DMS 273 (cell line): ENCODE data around the gene CD109.
"Not testable (repeated sequence)": the region's sequence is repeated elsewhere in the genome, so short reads cannot be mapped to it uniquely, and the experiment has no call there.

ENCODE experiments used
- DNase-seq: peaks from one replicate; lab custom pipeline; 2025; ENCODE audit not compliant: unreplicated experiment; lab: John Stamatoyannopoulos, UW

The CD109 gene

DNA sequence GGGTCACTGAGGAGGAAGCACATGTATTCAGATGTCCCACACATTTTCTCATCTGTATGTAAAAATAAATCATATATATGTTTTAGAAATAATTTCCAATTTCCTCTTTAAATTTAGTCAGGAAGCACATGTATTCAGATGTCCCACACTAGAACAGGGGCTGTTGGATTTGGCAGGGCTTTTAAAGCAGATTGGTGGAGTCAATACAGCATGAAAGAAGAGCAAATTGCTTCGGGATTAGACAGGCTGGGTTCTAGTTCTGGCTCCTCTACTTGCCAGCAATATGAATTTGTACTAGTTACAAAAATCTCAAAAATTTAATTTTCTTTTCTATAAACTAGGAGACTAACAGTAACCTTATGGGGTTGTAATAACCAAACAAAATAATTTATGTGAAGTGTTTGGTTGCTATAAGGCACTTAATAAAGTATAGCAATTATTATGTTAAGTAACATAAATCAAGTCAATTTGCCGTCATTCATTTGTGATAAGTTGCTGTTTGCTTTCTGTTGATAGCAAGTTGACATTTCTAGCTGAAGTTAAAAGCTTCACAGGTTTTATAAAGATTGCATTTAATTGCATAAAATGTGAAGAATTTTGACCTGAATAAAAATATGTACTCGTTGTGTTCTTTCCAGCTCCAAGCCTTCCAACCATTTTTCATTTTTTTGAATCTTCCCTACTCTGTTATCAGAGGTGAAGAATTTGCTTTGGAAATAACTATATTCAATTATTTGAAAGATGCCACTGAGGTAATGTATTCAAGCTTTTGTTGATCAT is 88.9 kb downstream of the CD109 start:
- no peak for DNase-seq

DNA sequence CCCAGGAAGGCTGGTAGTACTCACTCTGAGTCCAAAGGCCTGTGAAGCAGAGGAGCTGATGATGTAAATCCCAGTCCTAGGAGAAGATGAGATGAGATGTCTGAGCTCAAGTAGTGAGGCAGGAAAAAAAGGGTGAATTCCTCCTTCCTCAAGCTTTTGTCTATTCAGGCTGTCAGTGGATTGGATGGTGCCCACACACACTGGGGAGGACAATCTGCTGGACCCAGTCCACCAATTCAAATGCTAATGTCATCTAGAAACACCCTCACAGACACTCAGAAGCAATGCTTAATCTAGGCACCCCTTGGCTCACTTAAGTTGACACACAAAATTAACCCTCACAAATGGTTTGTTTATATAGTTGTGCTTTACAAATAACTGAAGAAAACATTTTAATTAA is 94.6 kb downstream of the CD109 start:
- DNase-seq, result no peak

DNA sequence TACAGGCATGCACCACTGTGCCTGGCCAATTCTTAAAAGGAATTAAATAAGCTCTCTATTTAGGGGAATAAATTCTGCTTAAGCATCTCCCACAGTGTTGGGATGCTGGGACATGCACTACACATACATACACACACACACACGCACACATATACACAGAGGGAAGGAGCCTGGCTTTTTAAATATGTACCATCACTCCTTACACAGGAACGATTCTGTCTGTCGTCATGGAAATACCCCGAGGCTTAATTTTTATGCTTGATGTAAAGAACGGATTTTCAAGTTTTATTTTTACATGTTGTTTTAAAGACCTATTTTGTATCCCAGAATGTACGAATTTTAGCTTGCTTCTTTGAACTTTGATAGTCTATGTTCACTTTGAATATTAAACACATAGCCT is 95.3 kb downstream of the CD109 start:
- no peak for DNase-seq

DNA sequence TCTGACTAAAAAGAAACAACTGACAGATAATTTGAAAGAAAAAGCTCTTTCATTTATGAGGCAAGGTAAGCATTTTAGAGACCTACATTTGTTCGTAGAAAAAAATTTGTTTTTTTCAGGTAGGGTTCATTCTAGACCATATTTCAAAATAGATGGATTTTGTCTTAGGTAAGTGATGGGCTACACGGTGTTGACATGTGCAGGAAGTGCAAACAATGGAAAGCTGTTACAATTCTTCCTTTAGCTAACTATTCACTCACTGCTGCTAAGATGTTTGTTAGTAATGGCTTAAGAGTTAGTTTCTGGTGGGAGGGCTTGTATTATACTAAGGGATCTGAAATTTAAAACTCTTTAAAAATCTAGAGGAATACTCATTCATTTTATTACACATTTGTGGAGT is 96.7 kb downstream of the CD109 start:
- no peak for DNase-seq

DNA sequence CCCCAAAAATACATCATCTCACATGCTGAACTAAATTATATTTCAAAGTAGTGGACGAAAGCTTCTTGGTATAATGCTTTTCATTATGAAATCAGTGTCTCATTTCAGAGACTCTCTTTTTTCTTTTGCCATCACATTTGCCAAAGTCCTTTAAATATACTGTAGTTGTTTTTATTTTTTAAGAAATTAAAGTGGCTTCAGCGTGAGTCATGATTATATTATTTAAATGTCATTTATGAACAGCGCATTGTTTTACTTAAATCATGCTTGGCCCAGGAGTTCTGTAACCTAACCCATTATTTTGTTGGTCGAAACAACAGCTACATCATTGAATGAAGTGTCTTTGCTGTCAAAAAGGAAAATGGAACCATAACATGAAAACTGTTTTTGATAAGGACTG is 100.9 kb downstream of the CD109 start:
- no peak for DNase-seq

DNA sequence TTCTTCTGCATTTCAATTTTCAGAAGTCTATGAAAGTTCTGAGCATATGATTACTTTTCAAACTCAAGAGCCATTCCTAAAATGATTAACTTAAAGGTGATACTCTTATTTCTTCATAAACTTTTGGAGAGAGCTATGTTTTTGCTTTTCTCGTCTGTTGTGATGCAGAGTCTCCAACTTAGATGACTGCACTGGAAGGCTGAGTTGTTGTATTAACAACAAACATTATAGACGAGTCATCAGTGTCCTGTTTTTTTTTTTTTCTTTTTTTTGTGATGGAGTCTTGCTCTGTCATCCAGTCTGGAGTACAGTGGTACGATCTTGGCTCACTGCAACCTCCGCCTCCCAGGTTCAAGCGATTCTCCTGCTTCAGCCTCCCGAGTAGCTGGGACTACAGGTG is 101.9 kb downstream of the CD109 start:
- DNase-seq, result no peak

DNA sequence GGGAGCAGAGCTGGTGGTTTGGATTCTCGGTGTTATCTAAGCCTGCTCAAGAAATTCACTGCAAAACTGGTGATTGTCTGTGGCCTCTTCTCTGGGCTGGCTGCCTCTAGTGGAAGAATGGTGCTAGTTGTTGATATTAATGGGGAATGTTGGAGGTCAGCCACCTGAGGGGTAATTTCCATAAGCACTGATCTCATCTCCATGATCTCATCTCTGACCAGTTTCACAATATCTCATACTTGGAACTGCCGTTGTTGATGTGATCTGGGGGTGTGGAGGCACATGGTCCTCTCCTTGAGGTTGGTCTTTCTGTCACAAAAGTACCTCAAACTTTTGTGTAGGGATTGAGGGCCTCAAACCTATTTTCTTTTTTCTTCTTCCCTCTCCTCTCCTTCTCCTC is 102.6 kb downstream of the CD109 start:
- peak; percentile 88 for DNase-seq

DNA sequence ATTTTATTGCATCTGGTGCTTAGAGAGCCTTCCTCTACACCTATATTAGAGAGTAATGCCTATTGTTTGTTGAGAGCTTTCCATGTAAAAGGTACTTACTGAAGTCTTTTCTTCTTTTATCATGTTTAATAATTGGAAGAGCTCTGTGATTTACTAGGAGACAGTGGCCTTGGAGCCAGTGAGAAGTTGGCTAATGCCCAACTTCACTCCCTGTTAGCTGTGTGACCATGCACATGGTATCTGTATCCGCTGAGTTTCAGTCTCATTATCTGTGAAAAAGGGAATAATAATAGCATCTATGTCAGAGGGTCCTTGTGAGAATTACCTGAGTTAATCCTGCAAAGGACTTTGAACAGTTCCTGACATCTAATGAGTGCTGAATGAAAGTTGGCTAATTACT is 105.0 kb downstream of the CD109 start:
- peak; percentile 16 for DNase-seq

DNA sequence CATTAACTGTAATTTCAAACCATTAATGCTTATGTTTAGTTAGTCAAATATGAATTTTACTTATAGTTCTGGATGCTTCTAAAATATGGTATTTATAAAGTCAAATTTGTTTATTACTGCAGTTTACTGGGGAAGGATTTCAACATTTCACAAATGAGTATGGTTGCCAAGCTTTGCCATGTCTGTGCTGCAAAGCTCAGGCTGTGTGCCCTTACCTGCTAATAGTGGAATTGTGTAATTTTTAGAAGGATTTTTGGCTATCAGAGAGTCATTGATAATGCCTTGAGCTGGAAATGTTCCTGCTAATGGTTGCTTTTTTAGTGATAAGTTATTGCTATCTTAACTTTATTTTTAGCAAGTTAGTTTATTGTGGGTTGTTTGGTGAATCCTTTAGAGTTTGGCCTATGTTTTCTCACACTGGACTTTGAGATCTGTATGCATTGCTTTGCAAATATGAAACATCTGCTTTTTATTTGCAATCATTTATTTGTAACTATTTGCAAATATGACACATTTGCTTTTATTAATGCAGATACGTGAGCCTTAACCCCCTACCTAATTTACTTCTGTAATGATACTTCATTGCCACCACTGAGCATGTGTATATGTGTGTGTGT is 105.8 kb downstream of the CD109 start:
- no peak for DNase-seq

DNA sequence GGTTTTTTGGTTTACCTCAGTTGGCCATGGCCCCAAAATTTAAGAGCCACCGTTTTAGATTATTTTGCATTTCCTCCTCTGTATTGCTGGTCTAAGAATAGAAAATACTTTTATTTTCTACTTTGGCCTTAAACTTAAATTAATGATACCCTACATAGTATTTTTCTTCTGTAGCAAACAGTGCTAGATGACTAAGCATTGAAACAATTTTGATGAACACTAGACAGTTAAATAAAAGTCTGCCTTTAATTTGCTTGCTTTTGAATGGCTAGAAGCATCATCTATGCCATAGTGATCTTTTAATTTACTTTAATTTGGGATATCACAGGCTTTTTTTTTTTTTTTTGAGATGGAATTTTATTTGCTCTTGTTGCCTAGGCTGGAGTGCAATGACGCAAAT is 106.4 kb downstream of the CD109 start:
- no peak for DNase-seq

DNA sequence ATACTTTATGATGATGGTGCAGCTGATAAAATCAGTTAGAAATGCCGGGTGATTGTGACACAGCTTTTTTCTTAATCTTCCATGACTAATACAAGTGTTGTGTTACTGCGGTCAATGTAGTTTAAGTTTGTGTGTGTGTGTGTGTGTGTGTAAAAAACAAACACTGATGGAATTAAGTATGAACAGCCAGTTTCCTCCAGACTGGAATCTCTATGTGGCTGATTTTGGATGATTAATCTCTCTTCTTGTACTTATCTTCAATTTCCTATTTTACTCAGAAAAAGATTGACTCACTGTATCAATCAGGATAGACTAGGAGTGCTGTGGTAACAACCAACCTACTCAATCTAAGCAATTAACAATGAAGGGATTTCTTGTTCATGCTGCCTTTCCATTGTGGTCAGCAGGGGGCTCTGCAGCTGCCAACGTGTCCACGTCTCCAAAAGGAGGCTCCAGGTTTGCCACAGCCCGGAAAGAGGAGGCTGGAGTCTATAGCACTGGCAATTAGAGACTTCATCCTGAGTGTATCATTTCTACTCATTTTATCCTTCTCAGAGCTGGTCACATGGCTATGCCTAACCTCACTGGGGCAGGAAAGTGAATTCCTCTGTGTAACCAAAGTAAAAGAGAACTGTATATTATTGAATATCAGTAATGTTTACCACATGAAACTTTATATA is 107.7 kb downstream of the CD109 start:
- DNase-seq, result peak; percentile 78

DNA sequence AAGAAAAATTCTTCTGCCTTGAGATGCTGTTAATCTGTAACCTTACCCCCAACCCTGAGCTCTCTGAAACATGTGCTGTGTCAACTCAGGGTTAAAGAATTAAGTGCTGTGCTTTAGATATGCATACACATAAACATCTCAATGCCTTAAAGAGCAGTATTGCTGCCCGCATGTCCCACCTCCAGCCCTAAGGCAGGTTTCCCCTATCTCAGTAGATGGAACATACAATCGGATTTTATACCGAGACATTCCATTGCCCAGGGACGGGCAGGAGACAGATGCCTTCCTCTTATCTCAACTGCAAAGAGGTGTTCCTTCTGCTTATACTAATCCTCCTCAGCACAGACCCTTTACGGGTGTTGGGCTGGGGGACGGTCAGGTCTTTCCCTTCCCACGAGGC is 109.2 kb downstream of the CD109 start:
- DNase-seq, result not testable (repeated sequence)

DNA sequence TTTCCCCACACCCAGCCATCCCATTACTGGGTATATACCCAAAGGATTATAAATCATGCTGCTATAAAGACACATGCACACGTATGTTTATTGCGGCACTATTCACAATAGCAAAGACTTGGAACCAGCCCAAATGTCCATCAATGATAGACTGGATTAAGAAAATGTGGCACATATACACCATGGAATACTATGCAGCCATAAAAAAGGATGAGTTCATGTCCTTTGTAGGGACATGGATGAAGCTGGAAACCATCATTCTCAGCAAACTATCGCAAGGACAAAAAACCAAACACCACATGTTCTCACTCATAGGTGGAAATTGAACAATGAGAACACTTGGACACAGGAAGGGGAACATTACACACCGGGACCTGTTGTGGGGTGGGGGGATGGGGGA is 110.0 kb downstream of the CD109 start:
- DNase-seq, result not testable (repeated sequence)

DNA sequence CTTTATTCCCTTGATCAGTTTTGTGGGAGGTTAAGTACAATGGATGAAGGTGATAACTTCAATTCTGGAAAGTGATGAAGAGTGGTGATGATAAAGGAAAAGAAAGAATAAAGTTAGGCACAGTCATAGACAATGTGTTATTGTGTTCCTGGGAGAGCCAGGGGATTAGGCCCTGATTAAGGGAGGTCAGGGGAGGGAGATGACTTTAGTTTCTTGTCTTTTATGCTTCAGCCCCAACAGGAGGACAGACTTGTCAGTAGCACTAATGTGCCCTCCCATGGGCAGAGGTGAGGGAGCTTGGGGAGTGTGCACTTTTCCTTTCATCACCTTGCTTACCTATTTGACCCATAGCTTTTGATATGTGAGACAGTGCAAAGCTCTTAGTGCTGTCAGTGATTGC is 115.7 kb downstream of the CD109 start:
- no peak for DNase-seq

DNA sequence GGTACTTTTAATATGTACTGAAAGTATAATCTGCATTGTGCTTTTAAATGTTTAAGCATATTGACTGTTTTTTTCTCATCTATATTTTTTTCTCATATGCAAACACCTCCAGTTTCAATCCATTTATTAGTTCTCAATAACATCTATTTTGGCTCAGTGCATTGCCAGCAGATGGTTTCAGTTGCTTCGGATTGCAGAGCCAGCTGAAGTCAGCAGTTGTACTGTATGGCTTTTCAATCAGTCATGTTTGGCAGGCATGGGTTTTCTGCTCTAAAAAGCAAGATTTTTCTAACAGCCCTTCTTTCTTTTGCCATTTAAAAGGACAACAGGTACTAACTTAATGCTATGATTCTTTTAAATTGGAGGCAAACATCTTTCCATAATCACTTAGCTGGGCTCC is 121.2 kb downstream of the CD109 start:
- peak; percentile 32 for DNase-seq

DNA sequence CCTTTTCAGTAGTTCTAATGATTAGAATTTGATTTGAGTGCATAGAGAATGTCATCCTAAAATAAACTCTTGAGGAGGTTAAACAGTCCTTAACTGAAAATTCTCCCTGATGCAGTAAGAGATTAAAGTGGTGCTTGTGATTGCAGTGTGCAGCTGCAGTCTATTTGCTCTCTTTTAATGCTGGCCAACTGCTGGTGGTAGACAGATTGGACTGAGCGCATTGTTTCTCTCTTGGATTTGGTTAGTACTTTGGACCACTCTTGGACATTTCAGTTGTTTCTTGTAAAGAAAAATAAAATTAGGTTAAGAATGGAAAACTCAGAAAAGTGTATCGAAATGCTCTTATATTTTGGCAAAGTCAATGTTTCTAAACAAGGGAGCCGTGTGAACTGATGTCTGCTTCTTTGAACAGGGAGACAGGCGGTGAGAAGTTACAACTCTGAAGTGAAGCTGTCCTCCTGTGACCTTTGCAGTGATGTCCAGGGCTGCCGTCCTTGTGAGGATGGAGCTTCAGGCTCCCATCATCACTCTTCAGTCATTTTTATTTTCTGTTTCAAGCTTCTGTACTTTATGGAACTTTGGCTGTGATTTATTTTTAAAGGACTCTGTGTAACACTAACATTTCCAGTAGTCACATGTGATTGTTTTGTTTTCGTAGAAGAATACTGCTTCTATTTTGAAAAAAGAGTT is 127.2 kb downstream of the CD109 start:
- DNase-seq, result peak; percentile 54

DNA sequence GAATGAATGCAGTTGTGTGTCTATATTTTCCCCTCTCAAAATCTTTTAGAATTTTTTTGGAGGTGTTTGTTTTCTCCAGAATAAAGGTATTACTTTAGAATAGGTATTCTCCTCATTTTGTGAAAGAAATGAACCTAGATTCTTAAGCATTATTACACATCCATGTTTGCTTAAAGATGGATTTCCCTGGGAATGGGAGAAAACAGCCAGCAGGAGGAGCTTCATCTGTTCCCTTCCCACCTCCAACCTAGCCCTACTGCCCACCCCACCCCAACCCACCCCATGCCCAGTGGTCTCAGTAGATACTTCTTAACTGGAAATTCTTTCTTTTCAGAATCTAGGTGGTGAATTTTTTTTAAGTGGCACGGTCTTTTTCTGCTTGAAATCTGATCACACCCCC is 127.8 kb downstream of the CD109 start:
- no peak for DNase-seq

DNA sequence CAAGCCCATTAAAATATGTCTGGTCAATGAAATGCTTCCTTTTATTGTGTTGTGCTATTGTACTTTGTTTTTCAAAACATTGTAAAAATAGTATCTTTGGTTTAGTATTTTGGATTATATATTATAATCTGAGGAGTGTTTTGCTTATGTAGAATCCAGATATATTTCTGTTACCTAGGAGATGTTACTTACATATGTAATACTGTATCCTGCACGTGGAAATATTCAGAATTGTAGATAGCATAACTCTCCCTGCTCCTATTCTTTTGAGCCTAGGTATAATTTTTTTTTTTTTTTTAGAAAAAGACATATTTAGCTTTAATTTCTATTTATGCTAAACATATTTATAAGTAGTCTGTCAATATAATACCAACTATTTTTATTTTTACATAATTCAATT is 130.6 kb downstream of the CD109 start:
- DNase-seq, result no peak

DNA sequence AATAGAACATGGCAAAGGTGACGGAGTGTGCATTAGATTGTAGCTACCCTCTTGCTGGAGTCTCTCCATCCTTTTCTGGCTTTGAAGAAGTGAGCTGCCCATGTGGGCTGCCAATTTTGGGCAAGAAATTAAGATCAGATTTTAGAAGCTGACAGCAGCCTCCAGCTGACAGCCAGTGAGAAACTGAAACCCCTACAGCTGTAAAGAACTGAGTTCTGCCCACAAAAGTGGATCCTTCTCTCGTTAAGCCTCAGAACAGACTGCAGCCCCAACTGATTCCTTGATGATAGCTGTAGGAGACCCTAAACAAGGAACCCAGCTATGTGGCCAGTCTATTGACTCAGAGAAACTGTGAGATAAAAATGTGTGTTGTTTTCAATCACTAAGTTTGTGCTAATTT is 134.1 kb downstream of the CD109 start:
- no peak for DNase-seq

DNA sequence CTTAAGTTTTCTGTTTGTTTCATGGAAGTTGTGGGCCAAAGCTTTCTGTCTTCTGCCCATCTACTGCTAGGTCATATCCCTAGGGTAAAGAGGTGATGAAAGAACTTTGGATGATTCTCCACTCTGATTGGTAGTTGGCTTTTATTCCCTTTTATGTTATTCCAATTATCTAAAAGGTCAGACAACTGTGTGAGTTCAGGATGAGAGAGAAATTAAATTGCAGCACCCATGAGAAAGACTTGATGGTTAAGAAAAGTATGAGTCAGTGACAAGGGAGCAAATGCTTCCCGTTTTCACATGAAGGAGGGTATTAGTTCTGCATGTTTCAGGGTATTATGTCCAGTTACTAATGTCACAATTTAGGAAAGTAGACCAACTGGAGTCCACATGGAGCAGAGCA is 136.3 kb downstream of the CD109 start:
- no peak for DNase-seq

DNA sequence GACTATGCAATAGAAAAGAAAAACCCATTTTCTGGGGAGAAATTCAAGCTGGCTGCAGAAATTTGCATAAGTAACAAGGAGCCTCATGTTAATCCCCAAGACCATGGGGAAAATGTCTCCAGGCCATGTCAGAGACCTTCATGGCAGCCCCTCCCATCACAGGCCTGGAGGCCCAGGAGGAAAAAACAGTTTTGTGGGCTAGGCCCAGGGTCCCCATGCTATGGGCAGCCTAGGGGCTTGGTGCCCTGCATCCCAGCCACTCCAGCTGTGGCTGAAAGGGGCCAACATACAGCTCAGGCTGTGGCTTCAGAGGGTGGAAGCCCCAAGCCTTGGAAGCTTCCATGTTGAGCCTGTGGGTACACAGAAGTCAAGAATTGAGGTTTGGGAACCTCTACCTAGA is 148.7 kb downstream of the CD109 start:
- DNase-seq, result not testable (repeated sequence)

DNA sequence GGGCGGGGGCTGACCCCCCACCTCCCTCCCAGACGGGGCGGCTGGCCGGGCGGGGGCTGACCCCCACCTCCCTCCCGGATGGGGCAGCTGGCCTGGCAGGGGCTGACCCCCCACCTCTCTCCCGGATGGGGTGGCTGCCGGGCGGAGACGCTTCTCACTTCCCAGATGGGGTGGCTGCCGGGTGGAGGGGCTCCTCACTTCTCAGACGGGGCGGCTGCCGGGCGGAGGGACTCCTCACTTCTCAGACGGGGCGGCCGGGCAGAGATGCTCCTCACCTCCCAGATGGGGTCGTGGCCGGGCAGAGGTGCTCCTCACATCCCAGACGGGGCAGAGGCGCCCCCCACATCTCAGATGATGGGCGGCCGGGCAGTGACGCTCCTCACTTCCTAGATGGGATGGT is 155.0 kb downstream of the CD109 start:
- not testable (repeated sequence) for DNase-seq
